ENCODE measurements around the gene PHEX.

Gene PHEX

GRCh38 chrX:22109442-22109841 lies 77.3 kb downstream of the PHEX start:
- DNase-seq, result no peak

GRCh38 chrX:22110729-22111494 lies 78.8 kb downstream of the PHEX start:
- DNase-seq, result no peak

- DNase-seq, result no peak
Measured at GRCh38 chrX:22116605-22117546, 84.8 kb downstream of the PHEX start.

GRCh38 chrX:22117633-22118032 lies 85.5 kb downstream of the PHEX start:
- no peak for DNase-seq

- no peak for DNase-seq
Measured at GRCh38 chrX:22118161-22118830, 86.2 kb downstream of the PHEX start.

GRCh38 chrX:22121161-22121560 lies 89.0 kb downstream of the PHEX start:
- no peak for DNase-seq

GRCh38 chrX:22122510-22122909 lies 90.4 kb downstream of the PHEX start:
- DNase-seq, result no peak

GRCh38 chrX:22124098-22124497 lies 92.0 kb downstream of the PHEX start:
- no peak for DNase-seq

GRCh38 chrX:22125481-22125880 lies 93.4 kb downstream of the PHEX start:
- DNase-seq, result no peak

- DNase-seq, result no peak
Measured at GRCh38 chrX:22126327-22126726, 94.2 kb downstream of the PHEX start.

GRCh38 chrX:22128961-22129360 lies 96.8 kb downstream of the PHEX start:
- no peak for DNase-seq

- no peak for DNase-seq
Measured at GRCh38 chrX:22134681-22135080, 102.6 kb downstream of the PHEX start.

GRCh38 chrX:22135171-22135711 lies 103.1 kb downstream of the PHEX start:
- DNase-seq, result no peak

- peak; percentile 26 to 56 (median 40) for DNase-seq
Measured at GRCh38 chrX:22135994-22136684, 104.0 kb downstream of the PHEX start.

- DNase-seq, result no peak
Measured at GRCh38 chrX:22136711-22137110, 104.6 kb downstream of the PHEX start.

GRCh38 chrX:22139822-22140221 lies 107.7 kb downstream of the PHEX start:
- DNase-seq, result no peak

GRCh38 chrX:22141047-22141730 lies 109.1 kb downstream of the PHEX start:
- DNase-seq, result no peak

- DNase-seq, result no peak
Measured at GRCh38 chrX:22147214-22147613, 115.1 kb downstream of the PHEX start.

- no peak for DNase-seq
Measured at GRCh38 chrX:22147942-22148341, 115.8 kb downstream of the PHEX start.

- DNase-seq, result no peak
Measured at GRCh38 chrX:22148565-22148964, 116.4 kb downstream of the PHEX start.

- no peak for DNase-seq
Measured at GRCh38 chrX:22150371-22150770, 118.2 kb downstream of the PHEX start.

GRCh38 chrX:22155126-22155525 lies 123.0 kb downstream of the PHEX start:
- DNase-seq, result no peak

Data from suppressor macrophage (primary cell).